ENCODE data around the gene PRDM8.

The PRDM8 gene

GRCh38 chr4:80156410-80156809 lies 40.9 kb upstream of the PRDM8 start:
- TF ChIP-seq, protein P1, sequence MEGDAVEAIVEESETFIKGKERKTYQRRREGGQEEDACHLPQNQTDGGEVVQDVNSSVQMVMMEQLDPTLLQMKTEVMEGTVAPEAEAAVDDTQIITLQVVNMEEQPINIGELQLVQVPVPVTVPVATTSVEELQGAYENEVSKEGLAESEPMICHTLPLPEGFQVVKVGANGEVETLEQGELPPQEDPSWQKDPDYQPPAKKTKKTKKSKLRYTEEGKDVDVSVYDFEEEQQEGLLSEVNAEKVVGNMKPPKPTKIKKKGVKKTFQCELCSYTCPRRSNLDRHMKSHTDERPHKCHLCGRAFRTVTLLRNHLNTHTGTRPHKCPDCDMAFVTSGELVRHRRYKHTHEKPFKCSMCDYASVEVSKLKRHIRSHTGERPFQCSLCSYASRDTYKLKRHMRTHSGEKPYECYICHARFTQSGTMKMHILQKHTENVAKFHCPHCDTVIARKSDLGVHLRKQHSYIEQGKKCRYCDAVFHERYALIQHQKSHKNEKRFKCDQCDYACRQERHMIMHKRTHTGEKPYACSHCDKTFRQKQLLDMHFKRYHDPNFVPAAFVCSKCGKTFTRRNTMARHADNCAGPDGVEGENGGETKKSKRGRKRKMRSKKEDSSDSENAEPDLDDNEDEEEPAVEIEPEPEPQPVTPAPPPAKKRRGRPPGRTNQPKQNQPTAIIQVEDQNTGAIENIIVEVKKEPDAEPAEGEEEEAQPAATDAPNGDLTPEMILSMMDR (conservative IDR thresholded peaks at IDR 0.05; ENCODE audit: low read length): no peak

DNA sequence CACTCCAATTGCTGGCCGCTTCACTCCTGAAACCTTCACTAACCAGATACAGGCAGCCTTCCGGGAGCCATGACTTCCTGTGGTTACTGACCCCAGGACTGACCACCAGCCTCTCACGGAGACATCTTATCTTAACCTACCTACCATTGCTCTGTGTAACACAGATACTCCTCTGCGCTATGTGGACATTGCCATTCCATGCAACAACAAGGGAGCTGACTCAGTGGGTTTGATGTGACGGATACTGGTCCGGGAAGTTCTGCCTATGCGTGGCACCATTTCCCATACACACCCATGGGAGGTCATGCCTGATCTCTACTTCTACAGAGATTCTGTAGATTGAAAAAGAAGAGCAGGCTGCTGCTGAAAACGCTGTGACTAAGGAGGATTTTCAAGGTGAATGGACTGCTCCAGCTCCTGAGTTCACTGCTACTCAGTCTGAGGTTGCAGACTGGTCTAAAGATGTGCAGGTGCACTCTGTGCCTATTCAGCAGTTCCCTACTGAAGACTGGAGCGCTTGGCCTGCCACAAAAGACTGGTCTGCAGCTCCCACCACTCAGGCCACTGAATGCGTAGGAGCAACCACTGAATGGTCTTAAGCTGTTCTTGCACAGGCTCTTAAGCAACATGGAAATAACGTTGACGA lies 35.8 kb upstream of the PRDM8 start:
- H3K4me3 ChIP-seq (ENCODE audit: low read length): no peak overlapping the region
- TF ChIP-seq, protein P1 (conservative IDR thresholded peaks at IDR 0.05; ENCODE audit: low read length): no peak
- DNase-seq (ENCODE audit: low read depth): no peak

More at GRCh38 chr4:80156410-80156809, 40.9 kb upstream of the PRDM8 start:
- no peak overlapping the region for H3K4me3 ChIP-seq (ENCODE audit: low read length)
- DNase-seq (ENCODE audit: low read depth): no peak

DNA sequence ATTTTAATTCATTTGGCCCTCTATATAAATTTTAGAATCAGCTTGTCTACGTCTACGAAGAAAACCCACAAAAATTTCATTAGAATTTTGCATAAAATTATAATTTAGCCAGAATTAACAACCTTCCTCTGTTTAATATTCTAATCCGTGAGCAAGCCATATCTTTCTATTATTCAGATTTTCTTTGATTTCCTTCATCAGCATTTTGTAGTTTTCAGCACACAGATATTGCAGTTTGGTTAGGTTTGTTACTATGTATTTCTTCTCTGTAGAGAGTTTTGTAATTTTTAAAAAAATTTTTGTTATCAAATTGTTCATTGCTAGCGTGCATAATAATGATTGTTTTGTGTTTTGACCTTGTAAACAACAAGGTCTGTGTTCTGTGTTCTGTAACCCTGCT lies 34.9 kb upstream of the PRDM8 start:
- no peak for DNase-seq (ENCODE audit: low read depth)
- TF ChIP-seq, protein P1 (conservative IDR thresholded peaks at IDR 0.05; ENCODE audit: low read length): no peak
- H3K4me3 ChIP-seq (ENCODE audit: low read length): no peak overlapping the region

- no peak for DNase-seq (ENCODE audit: low read depth)
- no peak overlapping the region for H3K4me3 ChIP-seq (ENCODE audit: low read length)
- TF ChIP-seq, protein P1 (conservative IDR thresholded peaks at IDR 0.05; ENCODE audit: low read length): no peak
Measured at GRCh38 chr4:80165855-80166254, 31.4 kb upstream of the PRDM8 start.

DNA sequence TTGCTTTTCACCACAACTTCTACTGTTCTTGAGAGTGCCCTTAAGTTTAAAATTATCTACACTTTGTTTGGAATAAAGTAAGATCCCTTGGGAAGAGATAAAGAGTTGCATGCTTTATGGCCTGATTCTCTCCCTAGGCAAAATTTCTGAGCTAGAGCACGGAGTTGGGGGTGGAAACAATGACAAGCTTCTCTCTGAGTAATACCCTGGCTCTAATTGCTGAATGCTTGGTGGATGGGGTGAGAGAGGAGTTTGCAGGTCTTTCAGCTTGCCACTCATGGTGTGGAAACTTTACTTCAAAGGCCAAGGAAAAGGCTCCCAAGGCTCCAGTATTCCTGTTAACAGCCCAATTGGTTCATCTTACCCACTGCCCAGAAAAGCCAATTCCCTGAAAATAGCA lies 26.1 kb upstream of the PRDM8 start:
- DNase-seq (ENCODE audit: low read depth): peak; percentile 68
- no peak overlapping the region for H3K4me3 ChIP-seq (ENCODE audit: low read length)
- TF ChIP-seq, protein P1 (conservative IDR thresholded peaks at IDR 0.05; ENCODE audit: low read length): no peak

- TF ChIP-seq, protein P1 (conservative IDR thresholded peaks at IDR 0.05; ENCODE audit: low read length): no peak
- no peak overlapping the region for H3K4me3 ChIP-seq (ENCODE audit: low read length)
- DNase-seq (ENCODE audit: low read depth): no peak
Measured at GRCh38 chr4:80171656-80172055, 25.6 kb upstream of the PRDM8 start.

GRCh38 chr4:80172203-80172602 lies 25.1 kb upstream of the PRDM8 start:
- no peak overlapping the region for H3K4me3 ChIP-seq (ENCODE audit: low read length)
- TF ChIP-seq, protein P1 (conservative IDR thresholded peaks at IDR 0.05; ENCODE audit: low read length): no peak
- DNase-seq (ENCODE audit: low read depth): no peak

Measured in AG10803 (cell line).